Measurements from ENCODE around the gene CAPN2.

Gene CAPN2

GRCh38 chr1:223702735-223703667, 9.3 kb upstream of the CAPN2 start:
- H3K9ac ChIP-seq = no peak overlapping the region
- no peak for TF ChIP-seq Cebpa-rat (IDR thresholded peaks at IDR 0.05)
- no peak overlapping the region for H3K4me3 ChIP-seq
- H3K4me1 ChIP-seq = peaks cover 10% of the 10 kb centered on the region
- no peaks in the 10 kb centered on the region for H3K27me3 ChIP-seq
- H4K20me1 ChIP-seq = no peaks in the 10 kb centered on the region
- H3K36me3 ChIP-seq = no peaks in the 10 kb centered on the region
- no peak overlapping the region for H3K27ac ChIP-seq
- H3K9me3 ChIP-seq = no peaks in the 10 kb centered on the region
- H3K4me2 ChIP-seq = no peak overlapping the region

DNA sequence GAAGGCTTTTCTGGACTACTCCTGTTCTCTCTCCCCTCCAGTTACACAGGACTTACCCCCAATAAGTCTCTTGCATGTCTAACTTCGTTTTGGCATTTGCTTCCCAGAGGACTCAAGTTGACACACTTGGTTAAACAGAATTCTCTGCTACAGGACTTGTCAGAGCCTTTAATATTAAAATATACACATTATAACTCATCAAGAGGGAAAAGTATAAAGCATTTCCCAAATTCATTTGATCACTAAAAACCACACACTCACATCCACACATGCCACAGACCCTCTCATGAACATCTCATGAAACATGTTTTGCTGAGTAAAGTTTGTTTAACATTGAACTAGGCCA, 8.7 kb upstream of the CAPN2 start:
- H3K9ac ChIP-seq = no peak overlapping the region
- H3K4me3 ChIP-seq = no peak overlapping the region
- no peaks in the 10 kb centered on the region for H3K36me3 ChIP-seq
- H3K9me3 ChIP-seq = no peaks in the 10 kb centered on the region
- H3K4me1 ChIP-seq = peaks cover 9% of the 10 kb centered on the region; the same call in 1 of the 2 replicates
- no peak overlapping the region for H3K27ac ChIP-seq
- H3K27me3 ChIP-seq = no peaks in the 10 kb centered on the region
- no peak overlapping the region for H3K4me2 ChIP-seq
- H4K20me1 ChIP-seq = no peaks in the 10 kb centered on the region
- no peak for TF ChIP-seq Cebpa-rat (IDR thresholded peaks at IDR 0.05)

DNA sequence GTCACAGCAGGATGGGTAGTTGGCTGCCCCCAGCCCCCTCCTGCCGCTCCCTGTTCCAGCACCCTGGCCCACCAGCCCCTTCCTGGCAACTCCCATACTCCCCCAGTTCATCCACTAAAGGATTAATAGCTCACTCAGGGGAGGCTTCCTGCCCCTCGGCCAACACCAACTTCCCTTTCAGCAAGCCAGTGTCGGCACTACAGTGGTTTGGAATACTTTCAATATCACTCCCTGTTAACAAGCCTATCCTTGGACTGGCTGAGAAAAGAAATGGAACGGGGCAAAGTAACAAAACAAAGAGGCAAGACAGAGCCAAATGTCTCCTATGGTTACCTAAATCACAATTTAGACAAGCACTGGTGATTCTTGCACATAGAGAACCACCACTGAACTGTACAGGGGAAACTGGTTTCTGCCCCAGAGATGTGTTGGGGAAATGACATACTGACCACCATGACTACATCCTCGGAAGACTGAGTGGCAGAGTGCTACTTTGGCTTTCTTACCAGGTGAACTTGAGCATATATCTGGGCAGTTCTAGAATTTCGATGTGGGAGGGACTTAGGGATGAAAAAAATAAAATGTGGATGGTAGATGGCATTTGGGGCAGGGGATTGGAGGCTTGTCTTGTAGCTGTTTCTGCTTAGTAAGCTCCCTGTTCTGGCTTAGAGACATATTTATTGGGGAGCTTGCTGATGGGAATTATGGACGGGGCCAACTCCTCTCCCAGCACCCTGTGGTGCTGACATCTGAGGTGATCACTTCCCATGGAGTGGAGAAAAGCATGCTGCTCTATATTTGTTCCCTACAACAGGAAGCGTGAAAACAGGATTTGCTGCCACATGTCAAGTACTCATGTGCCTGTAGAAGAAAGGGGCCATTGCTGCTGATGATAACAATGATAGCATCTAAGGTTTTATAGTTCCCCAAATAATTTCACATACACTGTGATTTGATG, 7.1 kb upstream of the CAPN2 start:
- H3K9ac ChIP-seq = no peak overlapping the region
- no peak for TF ChIP-seq Cebpa-rat (IDR thresholded peaks at IDR 0.05)
- H3K9me3 ChIP-seq = no peaks in the 10 kb centered on the region
- H3K4me1 ChIP-seq = peaks cover 9% of the 10 kb centered on the region; the same call in 1 of the 2 replicates
- H4K20me1 ChIP-seq = no peaks in the 10 kb centered on the region
- H3K4me2 ChIP-seq = no peak overlapping the region
- H3K27me3 ChIP-seq = no peaks in the 10 kb centered on the region
- H3K36me3 ChIP-seq = no peaks in the 10 kb centered on the region
- H3K4me3 ChIP-seq = no peak overlapping the region
- no peak overlapping the region for H3K27ac ChIP-seq

- H3K9ac ChIP-seq = no peak overlapping the region
- H3K4me2 ChIP-seq = 0 out of 2 replicates have a peak overlapping the region, but pooled peaks have one; percentile 34
These were observed 6.0 kb upstream of the CAPN2 start for GRCh38 chr1:223706077-223706973.

DNA sequence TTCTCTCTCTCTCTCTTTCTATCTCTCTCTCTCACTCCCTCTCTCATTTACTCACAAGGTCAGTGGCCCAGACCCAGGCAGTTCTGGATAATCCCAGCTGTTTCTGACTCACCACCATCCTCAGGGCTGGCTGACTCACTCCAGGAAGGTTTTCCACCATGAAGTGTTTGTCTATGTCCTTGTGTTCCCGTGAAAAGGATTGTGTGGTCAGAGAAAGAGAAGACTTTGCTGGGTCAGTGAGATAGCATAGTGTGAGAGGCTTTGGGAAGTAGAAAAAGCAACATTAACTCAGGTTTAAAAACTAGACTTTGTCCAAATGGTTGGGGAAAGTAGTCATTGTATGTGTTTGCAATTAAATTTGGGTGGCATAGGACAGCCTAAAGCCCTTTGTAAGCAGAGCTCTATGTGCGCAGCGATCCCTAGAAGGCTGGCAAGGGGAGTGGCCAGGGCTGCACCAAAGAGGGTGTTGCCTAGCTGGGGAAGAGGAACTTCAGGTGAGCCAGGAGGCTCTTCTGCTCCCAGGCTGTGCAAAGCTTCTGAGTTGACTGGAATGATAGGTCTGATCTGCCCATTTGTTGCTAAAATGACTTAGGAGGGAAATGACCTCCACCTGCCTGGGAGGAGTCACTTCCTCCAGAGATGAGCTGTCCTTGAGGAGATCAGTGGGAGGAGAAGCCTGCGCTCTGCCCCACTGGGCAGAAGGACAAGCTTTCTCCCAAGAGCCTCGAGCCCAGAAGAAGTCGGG, 4.9 kb upstream of the CAPN2 start:
- no peak overlapping the region for H3K9ac ChIP-seq
- no peak for TF ChIP-seq Cebpa-rat (IDR thresholded peaks at IDR 0.05)
- no peaks in the 10 kb centered on the region for H3K9me3 ChIP-seq
- no peaks in the 10 kb centered on the region for H3K27me3 ChIP-seq
- H3K4me3 ChIP-seq = no peak overlapping the region
- peaks cover 9% of the 10 kb centered on the region; the same call in 1 of the 2 replicates for H3K4me1 ChIP-seq
- no peaks in the 10 kb centered on the region for H3K36me3 ChIP-seq
- no peaks in the 10 kb centered on the region for H4K20me1 ChIP-seq
- H3K4me2 ChIP-seq = no peak overlapping the region
- H3K27ac ChIP-seq = no peak overlapping the region

More at GRCh38 chr1:223706077-223706973, 6.0 kb upstream of the CAPN2 start:
- Histone ChIP-seq H4K20me1 (no peaks in the 10 kb centered on the region), H3K27ac (no peak overlapping the region), H3K36me3 (no peaks in the 10 kb centered on the region), H3K9me3 (no peaks in the 10 kb centered on the region), H3K4me1 (peaks cover 9% of the 10 kb centered on the region; the same call in 1 of the 2 replicates), H3K4me3 (no peak overlapping the region), H3K27me3 (no peaks in the 10 kb centered on the region)
- TF ChIP-seq Cebpa-rat (IDR thresholded peaks at IDR 0.05) = no peak

GRCh38 chr1:223708001-223708359, 4.4 kb upstream of the CAPN2 start:
- H3K4me2 ChIP-seq = no peak overlapping the region
- H3K27me3 ChIP-seq = no peaks in the 10 kb centered on the region
- H3K4me3 ChIP-seq = no peak overlapping the region
- H3K27ac ChIP-seq = no peak overlapping the region
- no peaks in the 10 kb centered on the region for H3K36me3 ChIP-seq
- no peak overlapping the region for H3K9ac ChIP-seq
- no peaks in the 10 kb centered on the region for H3K9me3 ChIP-seq
- no peaks in the 10 kb centered on the region for H4K20me1 ChIP-seq
- no peak for TF ChIP-seq Cebpa-rat (IDR thresholded peaks at IDR 0.05)
- peaks cover 9% of the 10 kb centered on the region; the same call in 1 of the 2 replicates for H3K4me1 ChIP-seq

GRCh38 chr1:223708651-223709268, 3.6 kb upstream of the CAPN2 start:
- TF ChIP-seq Cebpa-rat (IDR thresholded peaks at IDR 0.05) = no peak
- Histone ChIP-seq H3K36me3 (no peaks in the 10 kb centered on the region), H3K9ac (no peak overlapping the region), H4K20me1 (no peaks in the 10 kb centered on the region), H3K4me1 (peaks cover 17% of the 10 kb centered on the region), H3K4me3 (no peak overlapping the region), H3K4me2 (no peak overlapping the region), H3K27me3 (no peaks in the 10 kb centered on the region), H3K27ac (no peak overlapping the region), H3K9me3 (no peaks in the 10 kb centered on the region)

- no peaks in the 10 kb centered on the region for H4K20me1 ChIP-seq
- H3K4me1 ChIP-seq = peaks cover 23% of the 10 kb centered on the region
- no peaks in the 10 kb centered on the region for H3K27me3 ChIP-seq
- no peak for TF ChIP-seq Cebpa-rat (IDR thresholded peaks at IDR 0.05)
- no peak overlapping the region for H3K9ac ChIP-seq
- no peak overlapping the region for H3K4me2 ChIP-seq
- H3K27ac ChIP-seq = no peak overlapping the region
- no peaks in the 10 kb centered on the region for H3K36me3 ChIP-seq
- H3K9me3 ChIP-seq = no peaks in the 10 kb centered on the region
- no peak overlapping the region for H3K4me3 ChIP-seq
These were observed 2.7 kb upstream of the CAPN2 start for GRCh38 chr1:223709598-223709997.

Data from BLaER1 (cell line).